LoVo (cell line): Measurements from ENCODE around the gene PLXNA2.

Experiments
- DNase-seq: peaks from one replicate; pipeline ENCODE4 v3.0.0-alpha.2; 2016; ENCODE audit warnings: low spot score

The PLXNA2 gene

GRCh38 chr1:208205216-208206013, 38.8 kb downstream of the PLXNA2 start:
- no peak for DNase-seq

GRCh38 chr1:208204779-208205178, 39.4 kb downstream of the PLXNA2 start:
- DNase-seq: no peak

DNA sequence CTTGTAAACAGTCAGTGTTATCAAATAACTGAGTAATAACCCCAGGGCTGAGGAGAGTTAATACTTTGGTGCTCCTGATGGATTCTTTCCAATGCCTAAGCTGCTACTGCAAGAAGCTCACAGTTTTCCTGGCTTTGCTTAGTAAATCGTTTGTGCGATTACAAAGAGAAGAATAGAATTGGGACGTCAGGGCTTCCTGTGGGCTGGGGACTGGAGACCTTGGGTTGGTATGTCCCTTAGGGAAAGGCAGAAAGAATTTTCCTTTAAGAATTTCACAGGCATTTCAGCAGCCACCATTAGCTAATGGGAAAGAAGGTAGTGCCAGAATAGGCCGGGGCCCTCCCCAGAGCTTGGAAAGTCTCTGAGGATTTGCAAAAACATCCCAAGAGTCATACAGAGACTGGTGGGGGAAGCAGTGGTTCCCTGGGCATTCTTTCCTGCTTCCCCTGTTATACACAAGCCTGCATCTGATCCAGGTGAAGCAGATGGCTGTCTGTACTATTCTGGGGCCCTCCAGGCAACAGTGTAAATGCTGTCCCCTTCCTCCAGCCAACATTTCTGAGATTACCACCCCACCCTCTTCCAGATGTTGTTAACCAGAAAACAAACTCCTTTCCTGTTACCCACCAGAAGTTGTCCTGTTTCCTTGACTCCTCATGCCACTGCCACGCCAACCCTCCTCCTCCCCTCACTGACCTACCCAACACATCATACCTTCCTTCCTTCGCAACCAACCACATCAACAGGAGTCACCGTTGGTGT, 40.2 kb downstream of the PLXNA2 start:
- no peak for DNase-seq

DNA sequence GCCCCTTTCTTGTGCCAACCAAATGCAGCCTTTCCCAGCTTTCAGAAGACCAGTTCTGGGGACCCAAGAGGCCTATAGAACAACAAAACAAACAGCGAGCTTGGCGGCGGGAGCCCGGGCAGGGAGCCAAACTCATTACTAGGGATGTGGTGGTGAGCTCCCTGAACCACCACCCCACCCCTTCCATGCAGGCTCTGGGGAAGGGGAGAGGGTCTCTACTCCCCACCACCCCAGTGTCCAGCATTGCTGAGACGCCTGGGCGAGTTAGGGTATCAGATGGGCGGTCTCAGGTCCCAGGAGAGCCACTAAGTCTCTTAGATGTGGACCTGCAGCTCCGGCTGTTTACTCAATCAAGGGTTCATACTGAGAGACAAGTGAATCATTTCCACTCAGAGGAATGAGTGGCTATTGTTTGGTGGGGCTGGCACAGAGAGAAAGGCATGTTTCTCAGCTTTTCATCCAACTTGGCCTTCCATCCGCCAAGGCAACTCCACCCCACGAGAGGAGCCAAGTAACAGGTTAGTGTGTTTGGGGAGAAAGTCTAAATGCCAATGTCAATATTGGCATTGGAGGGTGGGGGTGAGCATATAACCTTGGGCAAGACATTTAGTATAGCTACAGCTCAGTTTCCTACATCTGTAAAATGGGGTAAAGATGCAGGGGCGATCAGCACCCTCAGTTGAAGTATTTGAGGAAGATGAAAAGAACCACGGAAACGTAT, 40.9 kb downstream of the PLXNA2 start:
- peak; percentile 60 for DNase-seq

DNA sequence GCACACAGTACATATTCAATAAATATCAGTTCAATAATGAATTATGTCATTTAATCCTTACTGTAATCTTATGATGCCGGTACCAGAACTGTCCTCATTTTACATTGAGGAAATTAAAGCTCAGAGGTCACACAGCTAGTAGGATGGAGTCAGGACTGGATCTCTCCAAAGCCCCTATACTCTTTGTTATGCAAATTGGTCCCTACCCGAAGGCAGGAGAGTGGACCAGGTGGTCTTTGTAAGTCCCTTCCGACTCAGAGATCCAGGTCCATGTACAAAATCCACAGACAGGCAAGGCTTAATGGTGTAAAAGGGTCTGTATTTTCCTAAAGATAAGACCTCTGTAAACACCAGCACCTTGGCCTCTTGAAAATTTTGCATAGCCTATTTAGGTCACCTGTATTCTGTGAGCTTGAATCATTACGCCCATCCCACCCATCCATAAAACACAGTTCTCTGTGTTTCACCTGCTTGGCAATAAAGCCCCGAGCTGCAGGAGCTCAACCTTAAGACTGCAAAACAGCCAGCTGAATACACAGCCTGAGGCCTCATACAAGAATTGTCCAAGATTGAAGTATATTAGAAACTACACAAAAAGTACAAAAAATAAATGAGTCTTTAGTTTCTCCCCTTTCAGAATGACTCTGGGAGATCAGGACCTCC, 41.7 kb downstream of the PLXNA2 start:
- no peak for DNase-seq

- peak; percentile 80 for DNase-seq
These were observed 43.0 kb downstream of the PLXNA2 start for GRCh38 chr1:208201229-208201628.

- DNase-seq: no peak
These were observed 44.1 kb downstream of the PLXNA2 start for GRCh38 chr1:208200116-208200515.

DNA sequence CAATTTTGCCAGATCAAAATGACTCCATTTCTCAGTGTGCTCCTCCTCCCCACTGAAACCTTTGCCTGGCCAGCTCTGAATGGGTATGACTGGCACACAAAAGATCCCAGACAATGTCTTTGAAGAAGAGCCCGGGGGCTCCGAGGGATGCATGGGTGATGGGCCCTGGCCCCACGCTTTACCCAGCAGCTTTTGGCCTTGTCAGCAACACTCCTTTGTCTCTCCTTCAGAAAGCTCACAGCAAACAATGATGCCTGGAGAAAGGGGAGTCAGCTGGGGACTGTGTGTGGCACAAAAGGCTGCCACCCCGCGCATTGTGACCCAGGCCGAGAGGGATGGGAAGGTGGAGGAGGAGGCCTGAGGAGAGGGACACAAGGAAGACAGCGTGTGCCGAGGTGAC, 45.9 kb downstream of the PLXNA2 start:
- DNase-seq: no peak

- DNase-seq: no peak
These were observed 49.2 kb downstream of the PLXNA2 start for GRCh38 chr1:208194944-208195343.

- no peak for DNase-seq
These were observed 51.2 kb downstream of the PLXNA2 start for GRCh38 chr1:208192995-208193394.

DNA sequence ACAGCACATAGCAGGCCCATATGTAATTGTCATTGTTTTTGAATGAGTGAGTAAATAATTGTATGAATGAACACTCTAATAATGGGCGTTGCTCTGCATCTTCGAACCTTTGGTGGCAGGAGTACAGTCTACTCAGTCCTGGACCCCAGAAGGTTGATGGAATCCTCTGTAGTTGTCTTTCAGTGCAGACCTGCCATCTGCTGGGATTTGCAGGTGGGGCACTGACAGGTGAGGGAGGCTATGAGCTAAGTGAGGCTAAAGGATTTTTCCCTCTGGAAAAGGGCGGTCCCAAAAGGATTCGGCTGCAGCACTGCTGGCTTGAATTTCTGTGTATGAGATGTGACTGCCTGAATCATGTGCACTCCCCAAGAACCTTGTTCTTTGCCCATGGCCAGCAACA, 53.4 kb downstream of the PLXNA2 start:
- no peak for DNase-seq

DNA sequence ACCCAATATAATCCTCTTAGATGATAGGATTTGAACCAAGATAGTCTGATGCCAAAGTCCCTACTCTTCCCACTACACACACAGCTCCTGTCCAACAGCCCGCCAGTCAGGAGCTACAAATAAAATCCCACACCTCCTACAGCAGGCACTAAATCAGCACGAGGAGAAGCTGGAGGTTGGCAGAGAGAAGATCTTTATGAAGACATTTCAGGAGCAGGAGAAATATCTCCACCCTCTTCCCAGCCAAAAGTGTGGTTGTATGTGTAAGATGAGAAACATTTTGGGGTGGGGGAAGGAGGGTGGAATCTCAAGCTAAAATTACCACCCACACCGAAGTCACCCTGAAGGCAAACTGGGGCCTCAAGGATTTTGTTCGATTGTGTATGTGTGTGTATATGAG, 54.5 kb downstream of the PLXNA2 start:
- no peak for DNase-seq

GRCh38 chr1:208189183-208189582, 55.0 kb downstream of the PLXNA2 start:
- DNase-seq: no peak

GRCh38 chr1:208188607-208189006, 55.6 kb downstream of the PLXNA2 start:
- no peak for DNase-seq

DNA sequence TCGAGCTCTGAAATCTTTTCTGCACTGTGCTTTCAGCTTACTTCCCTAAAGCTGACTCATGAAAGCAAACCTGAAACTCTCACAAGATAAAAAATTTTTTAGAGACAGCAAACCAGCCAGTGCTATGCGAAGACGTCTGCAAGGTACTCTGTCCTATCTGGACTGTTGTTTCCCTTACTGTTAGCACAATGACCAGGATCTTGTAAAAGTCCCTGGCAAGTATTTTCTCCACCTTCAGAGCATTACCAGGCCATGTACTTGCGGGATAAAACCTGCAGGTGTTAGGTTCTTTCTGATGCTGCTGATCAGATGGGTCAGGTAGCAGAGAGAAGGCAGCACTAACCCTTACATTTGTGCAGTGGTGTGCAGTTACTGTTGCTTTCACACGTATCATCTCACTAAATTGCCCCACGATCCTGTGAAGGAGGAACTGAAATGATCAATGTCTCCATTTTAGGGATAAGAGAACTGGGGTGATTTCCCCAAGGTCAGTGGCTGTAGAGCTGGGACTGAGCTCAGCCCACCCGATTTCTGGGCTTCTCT, 56.6 kb downstream of the PLXNA2 start:
- DNase-seq: no peak

DNA sequence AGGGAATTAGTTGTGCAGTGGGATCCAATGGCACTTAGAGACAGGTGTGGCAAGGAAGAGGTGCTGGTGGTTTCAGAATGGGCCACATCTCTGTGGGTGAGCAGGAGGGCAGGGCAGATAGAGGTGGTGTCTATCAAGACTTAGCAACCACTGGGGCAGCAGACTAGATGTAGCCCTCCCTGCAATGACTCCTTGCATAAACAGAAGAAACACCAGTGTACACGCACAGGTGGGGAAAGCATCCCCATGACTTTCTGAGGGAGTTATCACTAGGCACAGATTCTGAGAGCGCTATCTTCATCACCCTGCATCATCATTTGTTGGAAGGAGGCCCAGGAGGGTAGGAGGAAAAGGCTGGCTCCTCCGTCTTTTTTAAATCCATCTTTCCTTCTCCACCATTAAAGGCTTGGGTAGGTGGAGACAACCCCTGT, 58.4 kb downstream of the PLXNA2 start:
- DNase-seq: no peak

DNA sequence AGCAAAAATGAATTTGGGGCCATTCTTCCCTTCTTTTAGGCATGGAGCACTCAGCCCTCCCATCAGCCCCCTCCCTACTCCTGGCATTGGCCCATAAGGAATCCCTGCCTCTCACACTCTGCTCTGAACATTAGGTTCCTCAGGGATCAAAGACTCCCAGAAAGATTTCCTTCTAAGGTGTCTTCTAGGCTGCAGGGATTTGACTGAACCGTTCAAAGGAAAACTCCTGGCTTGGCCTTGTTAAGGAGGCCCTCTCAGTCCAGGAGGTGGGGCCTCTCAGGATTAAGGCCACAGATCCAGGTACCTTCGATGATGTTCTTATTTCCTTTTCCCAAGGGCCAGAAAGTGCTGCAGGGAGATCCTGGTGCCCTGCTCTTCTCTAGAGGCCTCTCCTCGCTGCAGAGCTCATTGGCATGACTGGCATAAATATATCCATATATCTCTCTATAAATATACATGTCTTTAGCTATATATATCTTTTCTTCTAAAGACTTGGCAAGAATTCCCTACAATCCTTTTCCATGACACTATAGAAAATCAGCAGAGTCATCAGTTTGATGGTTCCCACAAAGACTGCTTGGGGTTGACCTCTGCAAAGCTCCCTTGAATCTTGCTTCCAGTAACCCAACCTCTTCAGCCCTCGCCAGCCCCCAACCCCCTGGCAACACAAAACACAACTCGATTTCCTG, 59.1 kb downstream of the PLXNA2 start:
- no peak for DNase-seq

GRCh38 chr1:208183977-208184911, 59.9 kb downstream of the PLXNA2 start:
- peak; percentile 88 for DNase-seq

DNA sequence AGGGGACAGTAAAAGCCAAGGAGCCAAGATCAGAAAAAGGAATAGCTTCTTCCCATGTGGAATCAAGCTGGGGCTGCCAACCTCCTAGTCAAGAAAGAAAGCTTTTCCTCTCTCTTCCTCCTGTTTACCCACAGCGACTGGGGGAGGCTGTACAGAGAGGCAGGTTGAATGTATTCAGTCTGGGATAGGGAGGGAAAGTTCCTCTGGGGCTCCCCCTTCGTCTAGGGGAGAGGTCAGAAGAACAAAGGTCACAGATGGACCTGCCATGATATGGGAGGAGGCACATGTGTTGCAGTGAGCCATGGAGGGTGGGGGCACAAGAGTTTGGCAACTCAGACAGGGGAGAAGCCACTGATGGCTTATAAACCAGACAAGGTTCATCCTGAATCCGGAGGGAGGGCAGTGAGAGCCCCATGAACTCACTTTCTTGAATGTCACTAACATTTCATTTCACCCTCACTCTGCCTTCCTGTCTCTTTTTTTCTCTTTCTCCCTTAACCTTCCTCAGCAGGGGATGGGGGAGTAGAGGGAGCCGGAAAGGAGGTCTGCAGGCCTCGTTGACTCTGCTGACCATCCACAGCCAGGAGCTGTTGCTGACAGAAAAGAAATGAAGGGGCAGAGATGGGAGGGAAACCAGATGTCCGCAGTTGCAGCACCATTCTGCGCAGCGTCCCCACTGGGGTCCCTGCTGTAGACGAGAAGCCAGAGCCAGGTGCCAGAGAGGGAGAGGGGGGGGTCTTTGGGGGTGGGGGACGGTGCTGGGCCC, 61.1 kb downstream of the PLXNA2 start:
- DNase-seq: no peak
